Body of pancreas (tissue), 4 donors: ENCODE measurements around the gene CLEC16A. TPM values are rescaled to one million over a fixed set of nuclear protein-coding genes. Genes with fewer than 3 reads are reported as not detected.
"Not testable (repeated sequence)": the region's sequence is repeated elsewhere in the genome, so short reads cannot be mapped to it uniquely, and the experiment has no call there.

Source experiments
- ATAC-seq: fragments of 150-250 bp; one replicate; pipeline ENCODE4 v1.9.1; 2016
- DNase-seq, 4 donors: peaks; one replicate each; pipeline ENCODE4 v3.0.0-alpha.2; 2019
- H3K27ac ChIP-seq, 4 donors: fragments of 200-600 bp; sonication (generic); 1 replicate in 3 of 4; 2 replicates in 1 of 4; pipeline versions ENCODE4 v1.5.1 to v1.6.1; 2016 to 2019; ENCODE audit warnings: mild to moderate bottlenecking in 1 of 4, mixed read lengths in 1 of 4, moderate library complexity in 1 of 4
- H3K27me3 ChIP-seq, 2 donors: fragments of 200-600 bp; sonication (generic); one replicate each; pipeline ENCODE4 v1.6.0; 2016; ENCODE audit warnings: mild to moderate bottlenecking in 1 of 2
- H3K36me3 ChIP-seq, 2 donors: fragments of 200-600 bp; sonication (generic); replicated peaks in 1 of 2; 2 replicates each; pipeline ENCODE4 v1.5.1; 2016; ENCODE audit warnings: low read depth in 2 of 2; ENCODE audit not compliant: insufficient read depth in 1 of 2
- H3K4me1 ChIP-seq: fragments of 200-600 bp; sonication (generic); one replicate; pipeline ENCODE4 v1.6.0; 2016
- H3K4me3 ChIP-seq, 2 donors: fragments of 200-600 bp; sonication (generic); 1 replicate in 1 of 2; 2 replicates in 1 of 2; pipeline ENCODE4 v1.5.1; 2016 to 2019
- H3K9me3 ChIP-seq, 3 donors: fragments of 200-600 bp; sonication (generic); 1 replicate in 2 of 3; 2 replicates in 1 of 3; pipeline ENCODE4 v1.5.1; 2016
- CTCF ChIP-seq, 7 experiments: fragments of 450-650 bp in 4 of 7; fragments of 200-600 bp in 3 of 7; sonication (generic) in 3 of 7; IDR thresholded peaks; one replicate each; pipeline ENCODE4 v1.5.1; 2016 to 2019; ENCODE audit warnings: antibody characterized with exemption in 7 of 7
- POLR2A ChIP-seq, 3 donors: fragments of 450-650 bp; IDR thresholded peaks; one replicate each; pipeline ENCODE4 v1.6.1; 2016; ENCODE audit warnings: antibody characterized with exemption in 3 of 3, mild to moderate bottlenecking in 2 of 3
- WGBS, 2 donors: methylation state at CpG; one replicate each; pipeline ENCODE4 v1.1.5; 2017; 5-methylcytosine and 5-hydroxymethylcytosine counted together
- intact Hi-C: fragments of 100-400 bp; cut with DNase I; formaldehyde crosslinking; loops from one replicate; pipeline ENCODE4 v1.15.1; 2023
- total RNA-seq, 2 donors: library from RNA; depleted of rRNA; stranded (reverse); fragments of >200 nt; gene quantifications; one replicate each; pipeline ENCODE4 v1.1.0, GENCODE V29; 2016

CLEC16A gene
- total RNA-seq, 2 donors from 2014 or later: 15.0 to 21.4 TPM

GRCh38 chr16:11218604-11218962, 274.2 kb downstream of the CLEC16A start:
- Histone ChIP-seq H3K36me3 (no peaks in the 10 kb centered on the region), H3K4me3 (no peak overlapping the region), H3K27me3 (no peaks in the 10 kb centered on the region), H3K27ac (no peak overlapping the region), H3K9me3 (peaks cover 0 to 18% (median 0%) of the 10 kb centered on the region in 3 donors), H3K4me1 (no peaks in the 10 kb centered on the region)
- intact Hi-C loops: no loop called here
- 76 to 77% methylated on average over 1 of the region's 1 CpG for WGBS, 2 donors
- ATAC-seq: no peak
- no peak for DNase-seq
- TF ChIP-seq CTCF (IDR thresholded peaks at IDR 0.05): peak in 3 of 7 experiments; percentile 15 to 26 (median 22)
- TF ChIP-seq POLR2A (IDR thresholded peaks at IDR 0.05): no peak

GRCh38 chr16:11219178-11219577, 274.8 kb downstream of the CLEC16A start:
- Histone ChIP-seq H3K9me3 (peaks cover 0 to 18% (median 0%) of the 10 kb centered on the region in 3 donors), H3K27me3 (no peaks in the 10 kb centered on the region), H3K36me3 (no peaks in the 10 kb centered on the region), H3K4me3 (no peak overlapping the region), H3K4me1 (no peaks in the 10 kb centered on the region), H3K27ac (no peak overlapping the region)
- DNase-seq: peak in 1 of 4 donors; percentile 12
- intact Hi-C loops: no loop called here
- ATAC-seq: no peak
- TF ChIP-seq POLR2A (IDR thresholded peaks at IDR 0.05) (no peak), CTCF (IDR thresholded peaks at IDR 0.05) (no peak)
- WGBS, 2 donors: 77 to 84% methylated on average over 4 of the region's 4 CpGs

- 55 to 66% methylated on average over 2 of the region's 2 CpGs for WGBS, 2 donors
- ATAC-seq, DNase-seq, H3K27ac ChIP-seq, H3K27me3 ChIP-seq, H3K4me1 ChIP-seq, H3K36me3 ChIP-seq, H3K4me3 ChIP-seq: not testable (repeated sequence)
- intact Hi-C loops: loop anchor here (10.0 kb wide), 2 partner anchors 64 to 116 kb away; partner anchors contain the start of gene PRM1
- H3K9me3 ChIP-seq: peaks cover 0 to 18% (median 0%) of the 10 kb centered on the region in 3 donors
Measured at GRCh38 chr16:11220507-11220906, 276.1 kb downstream of the CLEC16A start.

- H3K36me3 ChIP-seq: no peaks in the 10 kb centered on the region
- TF ChIP-seq CTCF (IDR thresholded peaks at IDR 0.05): no peak
- no peak for TF ChIP-seq POLR2A (IDR thresholded peaks at IDR 0.05)
- DNase-seq: peak; percentile 32 to 82 (median 54)
- peak overlapping the region in 2 of 4 donors; percentile 19 to 66 for H3K27ac ChIP-seq
- no peaks in the 10 kb centered on the region for H3K4me1 ChIP-seq
- H3K9me3 ChIP-seq: no peaks in the 10 kb centered on the region
- no peak overlapping the region for H3K4me3 ChIP-seq
- 57 to 69% methylated on average over 17 to 24 of the region's 24 CpGs for WGBS, 2 donors
- ATAC-seq: peak; percentile 67
- no peaks in the 10 kb centered on the region for H3K27me3 ChIP-seq
- intact Hi-C loops: loop anchor here (10.0 kb wide), 2 partner anchors 61 to 119 kb away; partner anchors contain the start of gene PRM1
Measured at GRCh38 chr16:11224096-11224893, 279.9 kb downstream of the CLEC16A start.

- Histone ChIP-seq H3K4me1 (peaks cover 4% of the 10 kb centered on the region), H3K36me3 (no peaks in the 10 kb centered on the region), H3K27me3 (no peaks in the 10 kb centered on the region), H3K9me3 (no peaks in the 10 kb centered on the region), H3K27ac (peak overlapping the region in 2 of 4 donors; percentile 25 to 66), H3K4me3 (no peak overlapping the region)
- WGBS, 2 donors: 56 to 73% methylated on average over 18 to 21 of the region's 21 CpGs
- intact Hi-C loops: loop anchor here (10.0 kb wide), 2 partner anchors 60 to 120 kb away; partner anchors contain the start of gene PRM1
- TF ChIP-seq CTCF (IDR thresholded peaks at IDR 0.05) (no peak), POLR2A (IDR thresholded peaks at IDR 0.05) (no peak)
- ATAC-seq (no peak), DNase-seq (peak in 1 of 4 donors; percentile 44)
Measured at GRCh38 chr16:11224894-11225676, 280.7 kb downstream of the CLEC16A start.
